ENCODE data around the gene ATL3.

GRCh38 chr11:63612181-63612580, 59.0 kb downstream of the ATL3 start:
- TF ChIP-seq CTCF (IDR thresholded peaks at IDR 0.05 in 4 of 5, conservative IDR thresholded peaks at IDR 0.05 in 1 of 5) (no peak), POLR2A (IDR thresholded peaks at IDR 0.05) (no peak)

All from gastrocnemius medialis (tissue), 4 donors.